ENCODE results near the gene OSBPL10. TPM values are rescaled to one million over a fixed set of nuclear protein-coding genes. Genes with fewer than 3 reads are reported as not detected.
"Not testable (repeated sequence)": the region's sequence is repeated elsewhere in the genome, so short reads cannot be mapped to it uniquely, and the experiment has no call there.

Gene OSBPL10
- total RNA-seq, 1 experiment from 2014 or later: 172 TPM

DNA sequence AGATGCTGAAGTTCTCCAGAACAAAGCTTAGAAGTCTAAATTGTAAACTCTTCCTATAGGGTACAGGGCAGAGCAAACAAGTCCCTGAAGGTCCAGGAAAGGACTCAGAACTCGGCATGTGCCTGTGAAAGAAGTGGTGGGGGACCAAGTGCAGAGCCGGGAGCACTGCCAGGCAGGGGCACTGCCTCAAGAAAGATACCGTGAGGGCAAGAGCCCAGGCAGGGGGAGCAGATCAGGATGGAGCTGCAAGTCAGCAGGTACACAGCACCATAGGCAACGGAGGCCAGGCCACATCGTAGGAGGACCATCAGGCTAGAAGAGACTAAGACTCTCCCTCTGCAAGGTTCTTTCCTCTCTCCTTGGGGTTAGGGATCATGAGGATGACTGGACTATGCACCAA lies 191.6 kb downstream of the OSBPL10 start:
- Mint-ChIP-seq H3K27me3 (ENCODE audit: insufficient read depth, unreplicated experiment) (no peaks in the 10 kb centered on the region), H3K27ac (ENCODE audit: low read depth, unreplicated experiment) (no peak overlapping the region), H3K4me1 (ENCODE audit: insufficient read depth, unreplicated experiment) (peaks cover 22% of the 10 kb centered on the region), H3K9me3 (ENCODE audit: unreplicated experiment) (no peaks in the 10 kb centered on the region), H3K4me3 (ENCODE audit: unreplicated experiment) (no peak overlapping the region), H3K36me3 (ENCODE audit: insufficient read depth, unreplicated experiment) (peaks cover 31% of the 10 kb centered on the region)
- no TSS peak for BruUV-seq (replicated peaks)
- no peak for DNase-seq (ENCODE audit: unreplicated experiment)
- no peak for TF ChIP-seq CTCF (IDR thresholded peaks at IDR 0.05; ENCODE audit: unreplicated experiment)
- ChIA-PET POLR2A (no interaction called here), CTCF (no interaction called here)
- intact Hi-C loops (cut with micrococcal nuclease): no loop called here

- H3K4me1 Mint-ChIP-seq (ENCODE audit: insufficient read depth, unreplicated experiment): peaks cover 25% of the 10 kb centered on the region
- no peak for DNase-seq (ENCODE audit: unreplicated experiment)
- ChIA-PET CTCF (interaction anchor here (0.6 kb wide), 1 partner anchor 132 kb away, joined by 3 read pairs; no protein-coding TSS in a partner anchor), POLR2A (no interaction called here)
- no peak overlapping the region for H3K27ac Mint-ChIP-seq (ENCODE audit: low read depth, unreplicated experiment)
- H3K4me3 Mint-ChIP-seq (ENCODE audit: unreplicated experiment): no peak overlapping the region
- no peaks in the 10 kb centered on the region for H3K27me3 Mint-ChIP-seq (ENCODE audit: insufficient read depth, unreplicated experiment)
- intact Hi-C loops (cut with micrococcal nuclease): no loop called here
- no peak for TF ChIP-seq CTCF (IDR thresholded peaks at IDR 0.05; ENCODE audit: unreplicated experiment)
- no TSS peak for BruUV-seq (replicated peaks)
- H3K9me3 Mint-ChIP-seq (ENCODE audit: unreplicated experiment): no peaks in the 10 kb centered on the region
- H3K36me3 Mint-ChIP-seq (ENCODE audit: insufficient read depth, unreplicated experiment): peaks cover 23% of the 10 kb centered on the region
Observed at GRCh38 chr3:31785734-31786133, 195.3 kb downstream of the OSBPL10 start.

- no TSS peak for BruUV-seq (replicated peaks)
- no peak overlapping the region for H3K4me3 Mint-ChIP-seq (ENCODE audit: unreplicated experiment)
- no peak for TF ChIP-seq CTCF (IDR thresholded peaks at IDR 0.05; ENCODE audit: unreplicated experiment)
- intact Hi-C loops (cut with micrococcal nuclease): no loop called here
- ChIA-PET POLR2A (interaction anchor here (0.6 to 1.2 kb wide), 2 partner anchors 9 to 19 kb away, joined by 3 read pairs; no protein-coding TSS in a partner anchor), CTCF (interaction anchor here (1.2 kb wide), 2 partner anchors 17 to 359 kb away, joined by 3 to 4 read pairs; no protein-coding TSS in a partner anchor)
- H3K27me3 Mint-ChIP-seq (ENCODE audit: insufficient read depth, unreplicated experiment): no peaks in the 10 kb centered on the region
- H3K9me3 Mint-ChIP-seq (ENCODE audit: unreplicated experiment): no peaks in the 10 kb centered on the region
- no peak for DNase-seq (ENCODE audit: unreplicated experiment)
- H3K36me3 Mint-ChIP-seq (ENCODE audit: insufficient read depth, unreplicated experiment): peaks cover 23% of the 10 kb centered on the region
- no peak overlapping the region for H3K27ac Mint-ChIP-seq (ENCODE audit: low read depth, unreplicated experiment)
- peaks cover 23% of the 10 kb centered on the region for H3K4me1 Mint-ChIP-seq (ENCODE audit: insufficient read depth, unreplicated experiment)
Observed at GRCh38 chr3:31785286-31785685, 195.8 kb downstream of the OSBPL10 start.

- H3K4me3 Mint-ChIP-seq (ENCODE audit: unreplicated experiment); H3K27me3 Mint-ChIP-seq (ENCODE audit: insufficient read depth, unreplicated experiment); H3K27ac Mint-ChIP-seq (ENCODE audit: low read depth, unreplicated experiment); POLR2A ChIA-PET; intact Hi-C loops (cut with micrococcal nuclease); H3K9me3 Mint-ChIP-seq (ENCODE audit: unreplicated experiment); BruUV-seq (replicated peaks); DNase-seq (ENCODE audit: unreplicated experiment): not testable (repeated sequence)
- Mint-ChIP-seq H3K4me1 (ENCODE audit: insufficient read depth, unreplicated experiment) (peaks cover 25% of the 10 kb centered on the region), H3K36me3 (ENCODE audit: insufficient read depth, unreplicated experiment) (peaks cover 17% of the 10 kb centered on the region)
- CTCF ChIA-PET: interaction anchor here (0.7 to 1.2 kb wide), 3 partner anchors 11 to 96 kb away, joined by 3 to 6 read pairs (median 3); no protein-coding TSS in a partner anchor
Observed at GRCh38 chr3:31783851-31784250, 197.2 kb downstream of the OSBPL10 start.

- Mint-ChIP-seq H3K36me3 (ENCODE audit: insufficient read depth, unreplicated experiment) (peaks cover 17% of the 10 kb centered on the region), H3K4me1 (ENCODE audit: insufficient read depth, unreplicated experiment) (peaks cover 30% of the 10 kb centered on the region)
- H3K27ac Mint-ChIP-seq (ENCODE audit: low read depth, unreplicated experiment); H3K27me3 Mint-ChIP-seq (ENCODE audit: insufficient read depth, unreplicated experiment); CTCF ChIA-PET; H3K4me3 Mint-ChIP-seq (ENCODE audit: unreplicated experiment); BruUV-seq (replicated peaks); H3K9me3 Mint-ChIP-seq (ENCODE audit: unreplicated experiment); DNase-seq (ENCODE audit: unreplicated experiment); intact Hi-C loops (cut with micrococcal nuclease); POLR2A ChIA-PET: not testable (repeated sequence)
Observed at GRCh38 chr3:31782306-31782705, 198.8 kb downstream of the OSBPL10 start.

Data from MCF 10A (cell line).